GM12891 (cell line): ENCODE measurements around the gene CCDC9.

ENCODE experiments used
- PAX5 ChIP-seq: IDR thresholded peaks from 2 replicates; pipeline ENCODE4 v1.6.1; 2011; ENCODE audit warnings: low read length, moderate library complexity, mild to moderate bottlenecking; ENCODE audit not compliant: insufficient read depth, severe bottlenecking
- POLR2A ChIP-seq: IDR thresholded peaks from 2 replicates; pipeline ENCODE4 v1.6.1; 2011; ENCODE audit warnings: low read depth, low read length, control low read depth
- POLR2AphosphoS5 ChIP-seq: IDR thresholded peaks from 2 replicates; pipeline ENCODE4 v1.6.1; 2011; ENCODE audit warnings: low read depth, low read length, control low read depth
- SPI1 ChIP-seq: IDR thresholded peaks from 2 replicates; pipeline ENCODE4 v1.6.1; 2011; ENCODE audit warnings: low read depth, low read length, control low read depth
- TAF1 ChIP-seq: IDR thresholded peaks from 2 replicates; pipeline ENCODE4 v1.6.1; 2011; ENCODE audit warnings: low read depth, low read length, control low read depth

DNA sequence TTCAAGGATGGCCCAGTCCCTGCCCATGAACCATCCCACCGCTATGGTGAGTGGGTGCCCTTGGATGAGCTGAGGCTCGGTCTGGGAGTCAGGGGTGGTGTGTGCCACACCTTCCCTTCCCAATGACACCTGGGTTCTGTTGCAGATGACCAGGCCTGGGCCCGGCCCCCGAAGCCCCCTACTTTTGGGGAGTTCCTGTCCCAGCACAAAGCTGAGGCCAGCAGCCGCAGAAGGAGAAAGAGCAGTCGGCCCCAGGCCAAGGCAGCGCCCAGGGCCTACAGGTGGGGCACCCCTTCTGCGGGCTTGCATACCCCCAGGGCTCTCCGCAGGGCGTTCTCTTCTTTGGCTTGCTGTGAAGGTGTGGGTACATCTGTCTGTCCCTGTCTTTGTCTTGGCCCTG lies 14.1 kb downstream of the CCDC9 start:
- TF ChIP-seq POLR2A (no peak), POLR2AphosphoS5 (no peak), TAF1 (no peak), SPI1 (no peak), PAX5 (no peak)
